ENCODE results near the gene SLC39A11. TPM values are rescaled to one million over a fixed set of nuclear protein-coding genes. Genes with fewer than 3 reads are reported as not detected.

SLC39A11 gene
- total RNA-seq, 1 donor from 2014 or later: 16.3 TPM

- no peak overlapping the region for H3K4me3 Mint-ChIP-seq (ENCODE audit: unreplicated experiment)
- H3K27me3 Mint-ChIP-seq (ENCODE audit: unreplicated experiment): peaks cover 6% of the 10 kb centered on the region
- peaks cover 23% of the 10 kb centered on the region for H3K4me1 Mint-ChIP-seq (ENCODE audit: low read depth, unreplicated experiment)
- TF ChIP-seq CTCF (IDR thresholded peaks at IDR 0.05; ENCODE audit: partially characterized antibody, unreplicated experiment): no peak
- no peak for DNase-seq
- peaks cover 2% of the 10 kb centered on the region for H3K9me3 Mint-ChIP-seq (ENCODE audit: unreplicated experiment)
- no peaks in the 10 kb centered on the region for H3K36me3 Mint-ChIP-seq (ENCODE audit: unreplicated experiment)
- H3K27ac Mint-ChIP-seq (ENCODE audit: unreplicated experiment): no peak overlapping the region
Measured at GRCh38 chr17:72977771-72978417, 114.6 kb downstream of the SLC39A11 start.

DNA sequence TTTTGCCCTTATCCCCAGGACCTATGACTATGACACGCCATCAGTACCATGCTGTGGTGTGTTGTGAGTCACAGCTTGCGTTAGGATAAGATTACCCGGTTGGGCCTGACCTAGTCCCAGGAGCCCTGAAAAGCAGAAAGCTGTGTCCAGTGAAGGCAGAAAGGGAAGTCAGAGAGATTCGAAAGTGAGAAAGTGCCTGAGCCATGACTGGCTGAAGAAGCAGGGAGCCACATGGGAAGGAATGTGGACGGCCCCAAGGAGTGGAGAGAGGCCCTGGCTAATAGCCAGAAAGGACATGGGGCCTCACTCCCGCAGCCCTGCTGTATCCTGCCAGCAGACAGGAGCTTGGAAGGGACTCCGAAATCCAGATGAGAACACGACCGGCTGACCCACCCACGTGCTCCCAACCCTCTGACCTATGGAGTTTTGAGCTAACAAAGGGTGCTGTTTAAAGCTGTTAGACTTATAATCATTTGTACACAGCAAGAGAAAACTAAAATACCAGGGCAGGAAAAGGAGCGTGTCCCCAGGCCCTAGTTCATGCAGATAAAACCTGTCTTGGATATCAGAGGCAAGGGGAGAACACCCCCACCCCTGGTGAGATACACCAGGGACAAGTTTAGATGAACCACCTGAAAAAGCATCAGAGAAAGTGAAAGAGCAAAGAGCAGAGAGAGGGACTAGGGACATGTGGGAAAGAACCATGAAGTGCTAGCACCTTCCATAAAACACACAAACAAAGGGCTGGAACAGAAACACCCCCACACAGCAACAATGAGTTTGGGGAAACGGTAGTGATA lies 115.3 kb downstream of the SLC39A11 start:
- no peak for TF ChIP-seq CTCF (IDR thresholded peaks at IDR 0.05; ENCODE audit: partially characterized antibody, unreplicated experiment)
- Mint-ChIP-seq H3K27me3 (ENCODE audit: unreplicated experiment) (peaks cover 6% of the 10 kb centered on the region), H3K4me1 (ENCODE audit: low read depth, unreplicated experiment) (peaks cover 29% of the 10 kb centered on the region), H3K36me3 (ENCODE audit: unreplicated experiment) (no peaks in the 10 kb centered on the region), H3K9me3 (ENCODE audit: unreplicated experiment) (peaks cover 2% of the 10 kb centered on the region), H3K27ac (ENCODE audit: unreplicated experiment) (peak overlapping the region; percentile 71), H3K4me3 (ENCODE audit: unreplicated experiment) (peak overlapping the region; percentile 53)
- no peak for DNase-seq

- no peak for TF ChIP-seq CTCF (IDR thresholded peaks at IDR 0.05; ENCODE audit: partially characterized antibody, unreplicated experiment)
Measured at GRCh38 chr17:72975509-72975908, 117.0 kb downstream of the SLC39A11 start.

GRCh38 chr17:72974605-72975232 lies 117.8 kb downstream of the SLC39A11 start:
- no peak overlapping the region for H3K27ac Mint-ChIP-seq (ENCODE audit: unreplicated experiment)
- no peak for DNase-seq

More at GRCh38 chr17:72975509-72975908, 117.0 kb downstream of the SLC39A11 start:
- Mint-ChIP-seq H3K9me3 (ENCODE audit: unreplicated experiment) (peaks cover 2% of the 10 kb centered on the region), H3K4me3 (ENCODE audit: unreplicated experiment) (no peak overlapping the region), H3K4me1 (ENCODE audit: low read depth, unreplicated experiment) (peaks cover 38% of the 10 kb centered on the region), H3K27ac (ENCODE audit: unreplicated experiment) (no peak overlapping the region), H3K36me3 (ENCODE audit: unreplicated experiment) (no peaks in the 10 kb centered on the region), H3K27me3 (ENCODE audit: unreplicated experiment) (peaks cover 6% of the 10 kb centered on the region)
- no peak for DNase-seq

More at GRCh38 chr17:72974605-72975232, 117.8 kb downstream of the SLC39A11 start:
- no peaks in the 10 kb centered on the region for H3K36me3 Mint-ChIP-seq (ENCODE audit: unreplicated experiment)
- TF ChIP-seq CTCF (IDR thresholded peaks at IDR 0.05; ENCODE audit: partially characterized antibody, unreplicated experiment): no peak
- H3K9me3 Mint-ChIP-seq (ENCODE audit: unreplicated experiment): no peaks in the 10 kb centered on the region
- peaks cover 38% of the 10 kb centered on the region for H3K4me1 Mint-ChIP-seq (ENCODE audit: low read depth, unreplicated experiment)
- no peak overlapping the region for H3K4me3 Mint-ChIP-seq (ENCODE audit: unreplicated experiment)
- peaks cover 8% of the 10 kb centered on the region for H3K27me3 Mint-ChIP-seq (ENCODE audit: unreplicated experiment)
